Esophagus squamous epithelium (tissue), 5 donors: Measurements from ENCODE around the gene FHOD3. TPM values are rescaled to one million over a fixed set of nuclear protein-coding genes. Genes with fewer than 3 reads are reported as not detected.

Experiments
- DNase-seq: peaks from one replicate; lab custom pipeline; 2025; lab: John Stamatoyannopoulos, UW
- H3K27ac ChIP-seq, 4 donors: fragments of 200-600 bp; sonication (generic); one replicate each; pipeline ENCODE4 v1.5.1; 2016 to 2019; ENCODE audit warnings: mild to moderate bottlenecking in 1 of 4
- H3K27me3 ChIP-seq, 4 donors: fragments of 200-600 bp; sonication (generic); 1 replicate in 3 of 4; 2 replicates in 1 of 4; pipeline versions ENCODE4 v1.5.1 to v1.6.0; 2017 to 2021; ENCODE audit warnings: antibody characterized with exemption in 1 of 4
- H3K36me3 ChIP-seq, 3 donors: fragments of 200-600 bp; sonication (generic); one replicate each; pipeline ENCODE4 v1.5.1; 2016 to 2019
- H3K4me1 ChIP-seq, 3 donors: fragments of 200-600 bp; sonication (generic); one replicate each; pipeline ENCODE4 v1.5.1; 2017 to 2019
- H3K4me3 ChIP-seq, 4 donors: fragments of 200-600 bp; sonication (generic); 1 replicate in 3 of 4; 2 replicates in 1 of 4; pipeline ENCODE4 v1.5.1; 2016 to 2019; ENCODE audit warnings: mild to moderate bottlenecking in 2 of 4, moderate library complexity in 1 of 4
- H3K9me3 ChIP-seq, 3 donors: fragments of 200-600 bp; sonication (generic); one replicate each; pipeline ENCODE4 v1.5.1; 2016 to 2019
- POLR2A ChIP-seq, 4 donors: fragments of 450-650 bp; IDR thresholded peaks; one replicate each; pipeline ENCODE4 v1.6.1; 2017; ENCODE audit warnings: antibody characterized with exemption in 4 of 4, mild to moderate bottlenecking in 4 of 4, moderate library complexity in 3 of 4
- WGBS, 2 donors: methylation state at CpG; one replicate each; pipeline ENCODE4 v1.1.5; 2018; 5-methylcytosine and 5-hydroxymethylcytosine counted together
- intact Hi-C: fragments of 100-400 bp; cut with DNase I; formaldehyde crosslinking; loops from one replicate; pipeline ENCODE4 v1.15.0; 2022
- total RNA-seq, 4 donors: library from RNA; depleted of rRNA; stranded (reverse); fragments of >200 nt; gene quantifications; one replicate each; pipeline ENCODE4 v1.1.0, GENCODE V29; 2016
- TF ChIP-seq, protein P1 (sequence below), 6 experiments: fragments of 450-650 bp in 4 of 6; fragments of 200-600 bp in 2 of 6; sonication (generic) in 2 of 6; IDR thresholded peaks; one replicate each; pipeline ENCODE4 v1.5.1; 2016 to 2019; ENCODE audit warnings: antibody characterized with exemption in 6 of 6, mild to moderate bottlenecking in 4 of 6, moderate library complexity in 4 of 6
- donor health status: DM: yes; HTN: yes; CAD: no.

The FHOD3 gene
- total RNA-seq, 4 donors from 2014 or later = 3.1 to 29.6 (median 5.7) TPM

DNA sequence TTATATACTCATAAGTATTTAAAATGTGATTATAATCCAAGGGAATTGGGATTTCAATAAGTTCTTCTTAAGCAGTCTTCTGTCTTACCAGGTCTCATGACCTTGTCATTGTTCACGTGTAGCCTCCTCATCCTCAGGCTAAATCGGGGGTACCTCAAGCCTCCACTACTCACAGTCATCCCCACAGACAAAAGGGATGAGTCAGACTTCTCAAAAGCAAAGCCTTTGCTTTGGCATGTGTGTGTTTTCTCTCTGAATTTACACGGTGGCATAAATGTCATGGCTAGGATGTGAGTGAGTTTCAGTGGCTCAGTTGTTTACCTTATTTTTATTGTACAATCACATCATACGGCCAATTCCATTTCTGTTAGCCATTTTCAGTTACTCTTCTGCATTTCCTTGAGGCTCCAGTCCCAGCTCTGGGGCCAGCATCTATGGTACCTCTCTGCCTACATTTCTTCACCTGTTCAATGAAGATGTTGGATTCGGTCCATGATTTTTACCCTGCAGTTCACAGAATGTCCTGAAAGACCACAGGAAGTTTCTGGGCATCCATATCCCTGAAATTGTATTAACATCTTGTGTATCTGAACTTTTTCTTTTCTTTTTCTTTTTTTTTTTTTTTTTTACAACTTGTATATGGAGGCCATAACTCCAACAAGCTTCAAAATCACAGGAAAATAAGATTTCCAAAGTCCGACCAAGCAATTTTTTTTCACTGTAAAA lies 195.3 kb downstream of the FHOD3 start:
- Histone ChIP-seq H3K9me3 (no peaks in the 10 kb centered on the region), H3K36me3 (no peaks in the 10 kb centered on the region), H3K27me3 (no peaks in the 10 kb centered on the region), H3K27ac (no peak overlapping the region), H3K4me1 (no peaks in the 10 kb centered on the region), H3K4me3 (no peak overlapping the region)
- WGBS, 2 donors = 51 to 60% methylated on average over 6 of the region's 6 CpGs
- DNase-seq = no peak
- intact Hi-C loops = no loop called here
- TF ChIP-seq POLR2A (IDR thresholded peaks at IDR 0.05) = no peak
- TF ChIP-seq, protein P1, sequence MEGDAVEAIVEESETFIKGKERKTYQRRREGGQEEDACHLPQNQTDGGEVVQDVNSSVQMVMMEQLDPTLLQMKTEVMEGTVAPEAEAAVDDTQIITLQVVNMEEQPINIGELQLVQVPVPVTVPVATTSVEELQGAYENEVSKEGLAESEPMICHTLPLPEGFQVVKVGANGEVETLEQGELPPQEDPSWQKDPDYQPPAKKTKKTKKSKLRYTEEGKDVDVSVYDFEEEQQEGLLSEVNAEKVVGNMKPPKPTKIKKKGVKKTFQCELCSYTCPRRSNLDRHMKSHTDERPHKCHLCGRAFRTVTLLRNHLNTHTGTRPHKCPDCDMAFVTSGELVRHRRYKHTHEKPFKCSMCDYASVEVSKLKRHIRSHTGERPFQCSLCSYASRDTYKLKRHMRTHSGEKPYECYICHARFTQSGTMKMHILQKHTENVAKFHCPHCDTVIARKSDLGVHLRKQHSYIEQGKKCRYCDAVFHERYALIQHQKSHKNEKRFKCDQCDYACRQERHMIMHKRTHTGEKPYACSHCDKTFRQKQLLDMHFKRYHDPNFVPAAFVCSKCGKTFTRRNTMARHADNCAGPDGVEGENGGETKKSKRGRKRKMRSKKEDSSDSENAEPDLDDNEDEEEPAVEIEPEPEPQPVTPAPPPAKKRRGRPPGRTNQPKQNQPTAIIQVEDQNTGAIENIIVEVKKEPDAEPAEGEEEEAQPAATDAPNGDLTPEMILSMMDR (IDR thresholded peaks at IDR 0.05) = no peak

DNA sequence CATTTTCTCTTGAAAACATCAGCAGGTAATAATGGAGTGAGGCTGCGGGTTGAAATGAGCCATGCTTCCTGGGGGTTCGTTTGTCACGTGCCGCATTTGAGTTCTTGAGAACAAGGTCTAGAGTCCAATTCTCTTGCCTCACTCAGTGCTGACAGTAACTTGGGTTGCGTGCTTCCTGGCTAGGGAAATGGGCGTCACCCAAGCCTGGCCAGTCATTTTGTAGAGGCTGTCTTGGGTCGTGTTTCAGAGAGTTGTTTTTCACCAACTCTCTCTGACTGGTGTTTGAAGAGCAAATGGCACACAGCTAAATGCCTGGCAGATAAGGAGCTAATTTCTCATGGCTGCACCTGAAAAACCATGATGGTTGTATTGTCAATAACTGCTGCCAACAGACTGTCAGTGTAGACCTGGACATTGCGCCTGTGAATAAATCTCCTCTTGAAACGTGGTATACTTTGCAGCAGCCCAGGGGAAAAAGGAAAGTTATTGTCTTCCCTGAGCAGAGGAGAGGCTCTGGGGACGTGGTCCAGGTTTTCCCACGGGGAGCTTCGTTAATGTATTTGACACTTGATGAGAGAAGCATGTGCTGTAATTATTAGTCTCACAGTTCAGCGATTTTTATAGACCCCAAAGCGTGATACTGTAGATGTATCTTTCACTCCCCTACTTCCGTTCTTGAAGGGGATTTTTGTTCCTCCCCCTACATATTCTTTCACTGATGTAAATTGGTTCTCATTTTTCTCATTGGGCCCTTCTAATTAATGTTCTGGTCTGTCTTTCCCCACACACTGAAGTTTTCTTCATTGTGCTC lies 196.0 kb downstream of the FHOD3 start:
- no peaks in the 10 kb centered on the region for H3K27me3 ChIP-seq
- H3K4me3 ChIP-seq = no peak overlapping the region
- H3K36me3 ChIP-seq = no peaks in the 10 kb centered on the region
- intact Hi-C loops = no loop called here
- no peak for TF ChIP-seq POLR2A (IDR thresholded peaks at IDR 0.05)
- no peak for DNase-seq
- H3K4me1 ChIP-seq = no peaks in the 10 kb centered on the region
- WGBS, 2 donors = 82 to 83% methylated on average over 15 of the region's 15 CpGs
- H3K9me3 ChIP-seq = no peaks in the 10 kb centered on the region
- no peak overlapping the region for H3K27ac ChIP-seq

DNA sequence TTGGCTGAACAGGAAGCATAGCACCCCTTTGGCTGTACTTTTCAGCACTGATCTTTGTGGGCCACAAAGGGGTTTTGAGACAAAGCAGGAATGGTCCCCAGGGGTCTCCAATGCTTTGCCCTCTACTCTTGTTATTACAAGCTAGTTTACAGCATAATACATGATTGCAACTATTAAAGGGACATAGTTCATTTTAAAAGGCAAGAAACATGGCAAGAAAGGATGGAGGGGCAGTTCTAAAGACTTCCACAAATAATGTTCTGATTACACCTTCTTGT lies 196.6 kb downstream of the FHOD3 start:
- Histone ChIP-seq H3K27ac (no peak overlapping the region), H3K4me3 (no peak overlapping the region), H3K4me1 (no peaks in the 10 kb centered on the region), H3K27me3 (no peaks in the 10 kb centered on the region), H3K36me3 (no peaks in the 10 kb centered on the region), H3K9me3 (no peaks in the 10 kb centered on the region)
- DNase-seq = no peak
- intact Hi-C loops = no loop called here
- TF ChIP-seq POLR2A (IDR thresholded peaks at IDR 0.05) = no peak
- TF ChIP-seq, protein P1 (IDR thresholded peaks at IDR 0.05) = no peak

DNA sequence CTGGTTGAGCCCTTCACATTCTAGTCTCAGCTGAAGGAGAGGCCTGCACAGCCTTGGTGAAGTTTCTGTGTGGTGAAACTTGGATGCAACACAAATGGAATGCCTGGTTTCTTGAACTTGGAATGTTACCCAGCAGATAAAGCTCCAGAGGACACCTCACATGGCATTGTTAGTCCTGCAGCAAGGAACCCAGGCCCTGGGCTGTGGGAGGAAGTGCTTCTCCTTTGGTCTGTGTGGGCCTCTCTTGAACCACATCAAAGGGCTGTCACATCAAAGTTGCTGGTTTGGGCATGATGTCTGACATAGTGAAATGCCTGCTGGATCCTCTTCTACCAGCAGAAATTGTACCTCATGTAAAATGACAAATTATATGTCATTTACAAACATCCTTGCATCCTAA lies 198.5 kb downstream of the FHOD3 start:
- no peak overlapping the region for H3K27ac ChIP-seq
- no peaks in the 10 kb centered on the region for H3K4me1 ChIP-seq
- H3K9me3 ChIP-seq = no peaks in the 10 kb centered on the region
- H3K27me3 ChIP-seq = no peaks in the 10 kb centered on the region
- intact Hi-C loops = no loop called here
- TF ChIP-seq, protein P1 (IDR thresholded peaks at IDR 0.05) = no peak
- TF ChIP-seq POLR2A (IDR thresholded peaks at IDR 0.05) = no peak
- H3K4me3 ChIP-seq = no peak overlapping the region
- no peaks in the 10 kb centered on the region for H3K36me3 ChIP-seq
- no peak for DNase-seq

DNA sequence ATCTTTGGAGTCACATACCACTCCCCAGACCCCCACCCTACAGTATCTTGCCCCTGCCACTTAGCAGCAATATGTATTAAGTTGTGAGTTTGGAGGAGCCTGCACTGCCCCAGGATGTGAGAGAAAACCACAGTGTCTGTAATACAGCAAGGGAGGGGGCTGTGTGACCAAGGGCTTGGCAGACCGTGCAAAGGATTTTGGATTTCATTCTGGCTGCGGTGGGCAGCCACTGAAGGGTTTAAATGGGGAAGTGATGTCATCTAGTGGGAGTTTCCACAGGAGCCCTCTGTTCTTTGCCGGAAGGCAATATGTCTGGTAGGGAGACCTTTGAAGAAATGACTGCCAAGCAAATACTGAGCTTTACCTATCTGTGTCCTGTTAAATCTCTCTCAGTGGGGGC lies 202.4 kb downstream of the FHOD3 start:
- Histone ChIP-seq H3K4me1 (no peaks in the 10 kb centered on the region), H3K36me3 (no peaks in the 10 kb centered on the region), H3K27ac (no peak overlapping the region), H3K4me3 (no peak overlapping the region), H3K27me3 (no peaks in the 10 kb centered on the region), H3K9me3 (no peaks in the 10 kb centered on the region)
- TF ChIP-seq POLR2A (IDR thresholded peaks at IDR 0.05) = no peak
- TF ChIP-seq, protein P1 (IDR thresholded peaks at IDR 0.05) = no peak
- DNase-seq = no peak
- 66% methylated on average over 3 of the region's 3 CpGs; no CpG with 5 or more reads in 1 of the 2 donors for WGBS, 2 donors
- intact Hi-C loops = no loop called here
